Activated CD8-positive, alpha-beta memory T cell treated with anti-CD3 and anti-CD28 coated beads for 4 hours (primary cell): ENCODE results near the gene TMEM242.
"Not testable (repeated sequence)": the region's sequence is repeated elsewhere in the genome, so short reads cannot be mapped to it uniquely, and the experiment has no call there.

Experiments used
- DNase-seq, 2 donors: peaks; one replicate each; pipeline ENCODE4 v3.0.0-alpha.2; 2020; ENCODE audit warnings: low read depth in 2 of 2

TMEM242 gene

GRCh38 chr6:157325069-157325805 lies 1.9 kb upstream of the TMEM242 start:
- DNase-seq = no peak

- peak in 1 of 2 donors; percentile 6 for DNase-seq
These were observed 614 bp upstream of the TMEM242 start for GRCh38 chr6:157323966-157324300.

GRCh38 chr6:157322792-157323254 lies 496 bp downstream of the TMEM242 start:
- DNase-seq = peak in 1 of 2 donors; percentile 52

GRCh38 chr6:157316871-157317814 lies 6.2 kb downstream of the TMEM242 start:
- no peak for DNase-seq

- DNase-seq = no peak
These were observed 8.5 kb downstream of the TMEM242 start for GRCh38 chr6:157314705-157315321.

GRCh38 chr6:157313531-157314467 lies 9.5 kb downstream of the TMEM242 start:
- DNase-seq = no peak

- no peak for DNase-seq
These were observed 10.6 kb downstream of the TMEM242 start for GRCh38 chr6:157312757-157313156.

- not testable (repeated sequence) for DNase-seq
These were observed 12.6 kb downstream of the TMEM242 start for GRCh38 chr6:157310693-157311092.

GRCh38 chr6:157307661-157308060 lies 15.7 kb downstream of the TMEM242 start:
- no peak for DNase-seq

- no peak for DNase-seq
These were observed 17.4 kb downstream of the TMEM242 start for GRCh38 chr6:157305670-157306653.

- no peak for DNase-seq
These were observed 18.2 kb downstream of the TMEM242 start for GRCh38 chr6:157304899-157305663.

GRCh38 chr6:157302736-157303135 lies 20.6 kb downstream of the TMEM242 start:
- DNase-seq = no peak

GRCh38 chr6:157300436-157300835 lies 22.9 kb downstream of the TMEM242 start:
- DNase-seq = no peak

GRCh38 chr6:157300006-157300405 lies 23.3 kb downstream of the TMEM242 start:
- DNase-seq = no peak

GRCh38 chr6:157298216-157298724 lies 25.0 kb downstream of the TMEM242 start:
- no peak for DNase-seq

GRCh38 chr6:157294654-157295053 lies 28.7 kb downstream of the TMEM242 start:
- no peak for DNase-seq

- no peak for DNase-seq
These were observed 29.5 kb downstream of the TMEM242 start for GRCh38 chr6:157293780-157294179.

GRCh38 chr6:157292202-157292601 lies 31.1 kb downstream of the TMEM242 start:
- DNase-seq = no peak

- DNase-seq = no peak
These were observed 32.0 kb downstream of the TMEM242 start for GRCh38 chr6:157291356-157291755.
